Measurements from ENCODE around the gene PAX6. TPM values are rescaled to one million over a fixed set of nuclear protein-coding genes. Genes with fewer than 3 reads are reported as not detected.

PAX6 gene
- total RNA-seq, 1 donor from 2014 or later, result not detected

GRCh38 chr11:31797190-31798056 is 13.7 kb downstream of the PAX6 start:
- no peak for DNase-seq (ENCODE audit: extremely low spot score, unreplicated experiment)
- H3K27me3 Mint-ChIP-seq (ENCODE audit: unreplicated experiment), result peaks cover 84% of the 10 kb centered on the region
- H3K9me3 Mint-ChIP-seq (ENCODE audit: unreplicated experiment), result no peaks in the 10 kb centered on the region
- no peak overlapping the region for H3K27ac Mint-ChIP-seq (ENCODE audit: unreplicated experiment)
- H3K4me3 Mint-ChIP-seq (ENCODE audit: unreplicated experiment), result peak overlapping the region; percentile 48
- no peak for TF ChIP-seq CTCF (IDR thresholded peaks at IDR 0.05)
- H3K36me3 Mint-ChIP-seq (ENCODE audit: unreplicated experiment), result no peaks in the 10 kb centered on the region
- peaks cover 25% of the 10 kb centered on the region for H3K4me1 Mint-ChIP-seq (ENCODE audit: unreplicated experiment)

GRCh38 chr11:31796499-31797189 is 14.5 kb downstream of the PAX6 start:
- no peaks in the 10 kb centered on the region for H3K36me3 Mint-ChIP-seq (ENCODE audit: unreplicated experiment)
- no peaks in the 10 kb centered on the region for H3K9me3 Mint-ChIP-seq (ENCODE audit: unreplicated experiment)
- DNase-seq (ENCODE audit: extremely low spot score, unreplicated experiment), result no peak
- H3K4me1 Mint-ChIP-seq (ENCODE audit: unreplicated experiment), result peaks cover 25% of the 10 kb centered on the region
- TF ChIP-seq CTCF (IDR thresholded peaks at IDR 0.05), result no peak
- peaks cover 82% of the 10 kb centered on the region for H3K27me3 Mint-ChIP-seq (ENCODE audit: unreplicated experiment)
- H3K4me3 Mint-ChIP-seq (ENCODE audit: unreplicated experiment), result no peak overlapping the region
- no peak overlapping the region for H3K27ac Mint-ChIP-seq (ENCODE audit: unreplicated experiment)

- no peaks in the 10 kb centered on the region for H3K9me3 Mint-ChIP-seq (ENCODE audit: unreplicated experiment)
- DNase-seq (ENCODE audit: extremely low spot score, unreplicated experiment), result no peak
- H3K27me3 Mint-ChIP-seq (ENCODE audit: unreplicated experiment), result peaks cover 78% of the 10 kb centered on the region
- H3K27ac Mint-ChIP-seq (ENCODE audit: unreplicated experiment), result no peak overlapping the region
- H3K4me1 Mint-ChIP-seq (ENCODE audit: unreplicated experiment), result peaks cover 25% of the 10 kb centered on the region
- no peak overlapping the region for H3K4me3 Mint-ChIP-seq (ENCODE audit: unreplicated experiment)
- no peak for TF ChIP-seq CTCF (IDR thresholded peaks at IDR 0.05)
- no peaks in the 10 kb centered on the region for H3K36me3 Mint-ChIP-seq (ENCODE audit: unreplicated experiment)
These were observed 15.2 kb downstream of the PAX6 start for GRCh38 chr11:31795706-31796498.

- Mint-ChIP-seq H3K4me1 (ENCODE audit: unreplicated experiment) (peaks cover 19% of the 10 kb centered on the region), H3K27me3 (ENCODE audit: unreplicated experiment) (peaks cover 69% of the 10 kb centered on the region), H3K9me3 (ENCODE audit: unreplicated experiment) (no peaks in the 10 kb centered on the region), H3K4me3 (ENCODE audit: unreplicated experiment) (no peak overlapping the region), H3K36me3 (ENCODE audit: unreplicated experiment) (no peaks in the 10 kb centered on the region), H3K27ac (ENCODE audit: unreplicated experiment) (no peak overlapping the region)
- TF ChIP-seq CTCF (IDR thresholded peaks at IDR 0.05), result no peak
- DNase-seq (ENCODE audit: extremely low spot score, unreplicated experiment), result no peak
These were observed 16.6 kb downstream of the PAX6 start for GRCh38 chr11:31794548-31794947.
